DMS153 (cell line): Measurements from ENCODE around the gene SKIL.
"Not testable (repeated sequence)": the region's sequence is repeated elsewhere in the genome, so short reads cannot be mapped to it uniquely, and the experiment has no call there.

Experiments
- DNase-seq: peaks from one replicate; lab custom pipeline; 2025; lab: John Stamatoyannopoulos, UW

The SKIL gene

GRCh38 chr3:170357176-170358041, at the start of gene SKIL:
TSS of gene SKIL (plus strand) at chr3:170357715. CDS start at chr3:170360332, 2,617 bp downstream.
- peak; percentile 89 for DNase-seq

GRCh38 chr3:170309046-170309445, 48.5 kb upstream of the SKIL start:
- no peak for DNase-seq

- DNase-seq = no peak
Measured at GRCh38 chr3:170317954-170318353, 39.6 kb upstream of the SKIL start.

- DNase-seq = no peak
Measured at GRCh38 chr3:170320461-170321121, 36.9 kb upstream of the SKIL start.

- DNase-seq = no peak
Measured at GRCh38 chr3:170321321-170322034, 36.0 kb upstream of the SKIL start.

GRCh38 chr3:170322566-170323269, 34.8 kb upstream of the SKIL start:
- DNase-seq = no peak

- no peak for DNase-seq
Measured at GRCh38 chr3:170323331-170323730, 34.2 kb upstream of the SKIL start.

GRCh38 chr3:170324962-170325361, 32.6 kb upstream of the SKIL start:
- DNase-seq = no peak

GRCh38 chr3:170327040-170327808, 30.3 kb upstream of the SKIL start:
- DNase-seq = no peak

GRCh38 chr3:170327868-170328548, 29.5 kb upstream of the SKIL start:
- not testable (repeated sequence) for DNase-seq

- no peak for DNase-seq
Measured at GRCh38 chr3:170330366-170330765, 27.1 kb upstream of the SKIL start.

- no peak for DNase-seq
Measured at GRCh38 chr3:170331143-170331542, 26.4 kb upstream of the SKIL start.

GRCh38 chr3:170337420-170337819, 20.1 kb upstream of the SKIL start:
- DNase-seq = no peak

- no peak for DNase-seq
Measured at GRCh38 chr3:170338690-170339340, 18.7 kb upstream of the SKIL start.

GRCh38 chr3:170342273-170342672, 15.2 kb upstream of the SKIL start:
- DNase-seq = not testable (repeated sequence)

- DNase-seq = not testable (repeated sequence)
Measured at GRCh38 chr3:170343859-170344258, 13.7 kb upstream of the SKIL start.

- no peak for DNase-seq
Measured at GRCh38 chr3:170344971-170345370, 12.5 kb upstream of the SKIL start.

- no peak for DNase-seq
Measured at GRCh38 chr3:170346481-170347392, 10.8 kb upstream of the SKIL start.
